OCI-LY7 (cell line): ENCODE measurements around the gene OVCH2. TPM values are rescaled to one million over a fixed set of nuclear protein-coding genes. Genes with fewer than 3 reads are reported as not detected.

Experiments used
- BruUV-seq: library from RNA; stranded (reverse); fragments of 400-500 nt; replicated peaks from 2 replicates; lab custom pipeline; 2021; lab: Mats Ljungman, UMichigan
- CTCF ChIA-PET: fragments of 300-600 bp; sonication (Branson Sonifier 250); formaldehyde crosslinking; loops from one replicate; lab custom pipeline; 2022; ENCODE audit warnings: antibody characterized with exemption; ENCODE audit not compliant: unreplicated experiment; lab: Charles Lee
- POLR2A ChIA-PET: fragments of 300-600 bp; sonication (Branson Sonifier 250); formaldehyde crosslinking; loops from one replicate; lab custom pipeline; 2022; ENCODE audit warnings: antibody characterized with exemption; lab: Charles Lee
- DNase-seq: peaks from one replicate; pipeline ENCODE4 v3.0.0-alpha.2; 2015; ENCODE audit warnings: low spot score
- H2AFZ ChIP-seq: fragments of 200-600 bp; sonication (generic), shearing (Covaris generic); 2 replicates; pipeline ENCODE4 v1.6.1; 2014; ENCODE audit warnings: mild to moderate bottlenecking, antibody characterized with exemption, low read length, moderate library complexity
- H3K27ac ChIP-seq: fragments of 200-600 bp; sonication (generic); 2 replicates; pipeline ENCODE4 v1.5.1; 2014; ENCODE audit warnings: mixed run types, low read depth, mild to moderate bottlenecking, moderate library complexity, low read length, inconsistent platforms; ENCODE audit not compliant: poor library complexity, severe bottlenecking
- H3K36me3 ChIP-seq: fragments of 200-600 bp; sonication (generic); 2 replicates; pipeline ENCODE4 v1.6.1; 2014; ENCODE audit warnings: mild to moderate bottlenecking, antibody characterized with exemption, low read length, moderate library complexity, mixed read lengths; ENCODE audit not compliant: insufficient read depth
- H3K4me1 ChIP-seq: fragments of 200-600 bp; sonication (generic); 2 replicates; pipeline ENCODE4 v1.5.1; 2014; ENCODE audit warnings: mild to moderate bottlenecking, low read length; ENCODE audit not compliant: insufficient read depth, poor library complexity, severe bottlenecking
- H3K4me2 ChIP-seq: fragments of 200-600 bp; sonication (generic); 2 replicates; pipeline ENCODE4 v1.6.1; 2014; ENCODE audit warnings: mild to moderate bottlenecking, low read length
- H3K4me3 ChIP-seq: fragments of 200-600 bp; sonication (generic); 2 replicates; pipeline ENCODE4 v1.5.1; 2014; ENCODE audit warnings: mild to moderate bottlenecking, low read depth, low read length; ENCODE audit not compliant: poor library complexity, severe bottlenecking
- H3K79me2 ChIP-seq: fragments of 200-600 bp; sonication (generic); 2 replicates; pipeline ENCODE4 v1.6.1; 2016; ENCODE audit warnings: low read depth, mild to moderate bottlenecking, low read length, moderate library complexity, mixed read lengths; ENCODE audit not compliant: insufficient read depth
- H3K9me2 ChIP-seq: fragments of 200-600 bp; sonication (generic); 2 replicates; pipeline ENCODE4 v1.6.1; 2016; ENCODE audit warnings: mild to moderate bottlenecking, low read length, mixed read lengths; ENCODE audit not compliant: insufficient read depth
- H3K9me3 ChIP-seq: fragments of 200-600 bp; sonication (generic); 2 replicates; pipeline ENCODE4 v1.6.1; 2014; ENCODE audit warnings: mild to moderate bottlenecking, mixed run types, low read length, mixed read lengths
- H4K20me1 ChIP-seq: fragments of 200-600 bp; sonication (generic); 2 replicates; pipeline ENCODE4 v1.6.1; 2014; ENCODE audit warnings: mild to moderate bottlenecking, antibody characterized with exemption, low read length, moderate library complexity, mixed read lengths; ENCODE audit not compliant: insufficient read depth
- EZH2phosphoT487 ChIP-seq: fragments of 200-600 bp; sonication (generic); IDR thresholded peaks from 2 replicates; pipeline ENCODE4 v1.6.1; 2018; ENCODE audit warnings: low read depth, borderline replicate concordance, mild to moderate bottlenecking, mixed run types, antibody characterized with exemption, low read length, moderate library complexity, mixed read lengths
- intact Hi-C: fragments of 100-400 bp; cut with micrococcal nuclease; formaldehyde crosslinking; loops from one replicate; pipeline ENCODE4 v1.10.0; 2022; ENCODE audit not compliant: unreplicated experiment
- total RNA-seq, 2 experiments: library from RNA; depleted of rRNA in 1 of 2; stranded (reverse); fragments of >200 nt in 1 of 2; shearing (Covaris generic) in 1 of 2; gene quantifications; 2 replicates each; pipeline ENCODE4 v1.2.3, GENCODE V29; 2014 to 2022
- TF ChIP-seq, protein P1 (sequence below): fragments of 200-600 bp; sonication (generic); conservative IDR thresholded peaks from 2 replicates; pipeline ENCODE4 v1.5.1; 2014; ENCODE audit warnings: mild to moderate bottlenecking, antibody characterized with exemption, low read length, moderate library complexity, mixed read lengths

Gene OVCH2
- total RNA-seq, 2 experiments from 2014 or later: not detected

DNA sequence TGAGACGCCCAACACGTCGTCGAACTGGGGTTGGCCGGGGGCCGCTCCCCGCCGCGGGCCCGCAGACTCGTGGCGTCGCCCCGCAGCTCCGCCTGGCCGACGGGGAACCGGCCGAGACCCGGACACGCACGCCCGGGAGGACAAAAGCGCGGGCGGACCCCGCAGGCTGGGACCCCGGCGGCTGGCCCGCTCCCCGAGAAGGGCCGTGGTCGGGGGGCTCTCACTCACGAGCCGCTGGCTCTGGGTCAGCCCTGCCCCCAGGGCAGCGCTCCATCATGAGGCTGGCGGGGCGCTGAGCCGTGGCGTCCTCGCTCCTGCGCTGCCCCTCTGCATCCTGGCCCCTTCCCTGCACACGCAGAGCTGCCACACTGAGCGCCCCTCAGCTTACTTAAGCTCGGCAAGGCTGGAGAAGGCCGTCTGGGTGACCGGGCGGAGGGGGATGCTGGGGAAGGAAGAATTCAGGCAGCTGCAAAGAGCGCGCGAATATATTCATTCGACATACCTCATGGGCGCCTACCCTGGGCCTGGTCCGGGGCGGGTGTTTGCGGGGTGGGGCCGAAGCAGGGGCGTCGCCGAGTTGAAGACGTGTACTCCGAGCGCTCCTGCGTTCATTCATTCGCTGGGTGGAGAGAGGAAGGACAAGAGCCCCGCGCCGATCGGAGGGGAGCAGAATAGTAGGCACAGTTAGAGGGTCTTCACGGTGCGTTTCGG lies 32.4 kb downstream of the OVCH2 start:
- ChIA-PET POLR2A (no interaction called here), CTCF (no interaction called here)
- DNase-seq: no peak
- no TSS peak for BruUV-seq
- intact Hi-C loops: no loop called here
- Histone ChIP-seq H3K9me2 (no peaks in the 10 kb centered on the region), H4K20me1 (no peaks in the 10 kb centered on the region), H3K36me3 (peaks cover 8% of the 10 kb centered on the region), H3K27ac (no peak overlapping the region), H3K4me3 (no peak overlapping the region), H3K4me2 (peak overlapping the region; percentile 20; the same call in 1 of the 2 replicates), H2AFZ (no peak overlapping the region), H3K9me3 (no peaks in the 10 kb centered on the region), H3K4me1 (no peaks in the 10 kb centered on the region), H3K79me2 (no peaks in the 10 kb centered on the region)
- TF ChIP-seq EZH2phosphoT487: no peak
- TF ChIP-seq, protein P1, sequence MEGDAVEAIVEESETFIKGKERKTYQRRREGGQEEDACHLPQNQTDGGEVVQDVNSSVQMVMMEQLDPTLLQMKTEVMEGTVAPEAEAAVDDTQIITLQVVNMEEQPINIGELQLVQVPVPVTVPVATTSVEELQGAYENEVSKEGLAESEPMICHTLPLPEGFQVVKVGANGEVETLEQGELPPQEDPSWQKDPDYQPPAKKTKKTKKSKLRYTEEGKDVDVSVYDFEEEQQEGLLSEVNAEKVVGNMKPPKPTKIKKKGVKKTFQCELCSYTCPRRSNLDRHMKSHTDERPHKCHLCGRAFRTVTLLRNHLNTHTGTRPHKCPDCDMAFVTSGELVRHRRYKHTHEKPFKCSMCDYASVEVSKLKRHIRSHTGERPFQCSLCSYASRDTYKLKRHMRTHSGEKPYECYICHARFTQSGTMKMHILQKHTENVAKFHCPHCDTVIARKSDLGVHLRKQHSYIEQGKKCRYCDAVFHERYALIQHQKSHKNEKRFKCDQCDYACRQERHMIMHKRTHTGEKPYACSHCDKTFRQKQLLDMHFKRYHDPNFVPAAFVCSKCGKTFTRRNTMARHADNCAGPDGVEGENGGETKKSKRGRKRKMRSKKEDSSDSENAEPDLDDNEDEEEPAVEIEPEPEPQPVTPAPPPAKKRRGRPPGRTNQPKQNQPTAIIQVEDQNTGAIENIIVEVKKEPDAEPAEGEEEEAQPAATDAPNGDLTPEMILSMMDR: no peak

DNA sequence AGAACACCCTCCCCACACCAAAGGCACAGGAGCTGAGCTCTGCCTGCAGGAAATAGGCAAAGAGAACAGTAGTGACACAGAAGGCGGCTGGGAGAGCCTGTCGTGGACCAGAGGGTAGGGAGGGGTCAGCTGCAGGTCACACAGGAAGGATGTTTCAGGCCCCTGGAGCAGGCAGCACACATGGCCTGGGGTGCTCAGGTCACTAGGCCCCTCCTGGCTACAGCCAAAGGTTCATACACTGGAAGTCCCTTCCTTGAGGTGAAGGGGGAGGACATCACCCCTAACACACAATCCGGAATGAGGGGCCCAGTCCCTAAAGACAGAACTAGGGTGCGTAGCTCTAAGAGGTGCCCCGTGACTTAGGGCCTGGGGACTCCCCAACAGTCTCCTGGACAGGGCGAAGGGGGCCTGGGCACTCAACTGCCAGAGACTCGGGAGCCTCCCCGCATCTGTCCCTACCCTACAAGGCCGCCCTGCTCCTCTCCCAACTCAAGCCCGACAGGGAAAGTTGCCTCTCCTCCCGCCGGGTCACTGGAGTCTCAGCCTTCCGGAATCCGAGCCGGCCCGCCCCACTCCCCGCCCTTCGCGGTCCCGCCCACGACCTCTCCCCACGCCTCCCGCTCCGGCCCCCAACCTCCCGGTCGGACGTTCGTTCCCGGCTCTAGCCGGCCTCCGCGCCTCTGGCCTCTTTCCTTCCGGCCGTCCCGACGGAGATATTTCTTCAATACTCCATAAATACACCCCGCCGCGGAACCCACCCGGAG lies 33.1 kb downstream of the OVCH2 start, which contains the start of gene CYB5R2:
CYB5R2 (minus strand) TSS at position 541 of the 764 bp plus-strand sequence. CDS start 675 bp downstream, outside the sequence.
- ChIA-PET POLR2A (no interaction called here), CTCF (no interaction called here)
- intact Hi-C loops: no loop called here
- Histone ChIP-seq H3K4me2 (peak within 1 kb of the TSS; percentile 20; the same call in 1 of the 2 replicates), H3K9me2 (no peaks in the 10 kb centered on the region), H3K27ac (no peak within 1 kb of the TSS), H2AFZ (no peak within 1 kb of the TSS), H3K79me2 (no peaks in the 10 kb centered on the region), H3K4me3 (no peak within 1 kb of the TSS), H3K9me3 (no peaks in the 10 kb centered on the region), H4K20me1 (no peaks in the 10 kb centered on the region), H3K4me1 (no peaks in the 10 kb centered on the region), H3K36me3 (peaks cover 14% of the 10 kb centered on the region)
- no TSS peak for BruUV-seq
- DNase-seq: no peak
- TF ChIP-seq EZH2phosphoT487: no peak
- TF ChIP-seq, protein P1: no peak
